NCI-H82 treated with DMSO at 0.1 percent for 48 hours (cell line): ENCODE results near the gene OGFR.
"Not testable (repeated sequence)": the region's sequence is repeated elsewhere in the genome, so short reads cannot be mapped to it uniquely, and the experiment has no call there.

Experiments used
- DNase-seq: peaks from one replicate; lab custom pipeline; 2025; ENCODE audit not compliant: unreplicated experiment; lab: John Stamatoyannopoulos, UW

OGFR gene

DNA sequence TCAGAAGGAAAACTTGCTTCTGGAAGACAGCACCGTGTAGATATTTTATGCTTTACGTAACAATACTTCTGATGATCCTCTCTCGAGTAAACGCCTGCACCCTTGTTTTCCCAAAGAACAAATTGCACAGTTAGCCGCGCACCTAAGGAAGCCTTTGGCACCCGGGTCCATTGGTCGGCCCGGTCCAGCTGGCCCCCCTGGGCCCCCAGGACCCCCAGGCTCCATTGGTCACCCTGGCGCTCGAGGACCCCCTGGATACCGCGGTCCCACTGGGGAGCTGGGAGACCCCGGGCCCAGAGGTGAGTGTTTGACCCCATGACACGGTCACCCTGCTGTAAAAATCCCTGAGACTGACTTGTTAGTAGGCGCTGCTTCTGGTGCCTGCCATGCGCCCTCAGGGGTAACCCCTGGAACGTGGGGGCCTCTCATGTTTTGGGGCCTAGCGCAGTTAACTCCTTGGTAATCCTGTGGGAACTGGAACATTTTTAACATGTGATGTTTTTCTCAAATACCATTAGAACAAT lies 32.4 kb downstream of the OGFR start:
- DNase-seq = no peak

DNA sequence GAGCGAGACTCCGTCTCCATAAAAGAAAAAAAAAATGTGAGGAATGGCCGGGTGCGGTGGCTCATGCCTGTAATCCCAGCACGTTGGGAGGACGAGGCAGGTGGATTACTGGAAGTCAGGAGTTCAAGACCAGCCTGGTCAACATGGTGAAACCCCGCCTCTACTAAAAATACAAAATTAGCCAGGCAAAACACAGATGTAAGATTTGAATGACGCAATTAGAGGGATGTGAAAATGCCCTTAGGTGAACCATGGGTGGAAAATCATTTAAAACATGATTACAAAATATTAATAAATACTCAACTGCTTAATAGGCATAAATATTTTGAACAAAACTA lies 33.1 kb downstream of the OGFR start:
- DNase-seq = no peak

DNA sequence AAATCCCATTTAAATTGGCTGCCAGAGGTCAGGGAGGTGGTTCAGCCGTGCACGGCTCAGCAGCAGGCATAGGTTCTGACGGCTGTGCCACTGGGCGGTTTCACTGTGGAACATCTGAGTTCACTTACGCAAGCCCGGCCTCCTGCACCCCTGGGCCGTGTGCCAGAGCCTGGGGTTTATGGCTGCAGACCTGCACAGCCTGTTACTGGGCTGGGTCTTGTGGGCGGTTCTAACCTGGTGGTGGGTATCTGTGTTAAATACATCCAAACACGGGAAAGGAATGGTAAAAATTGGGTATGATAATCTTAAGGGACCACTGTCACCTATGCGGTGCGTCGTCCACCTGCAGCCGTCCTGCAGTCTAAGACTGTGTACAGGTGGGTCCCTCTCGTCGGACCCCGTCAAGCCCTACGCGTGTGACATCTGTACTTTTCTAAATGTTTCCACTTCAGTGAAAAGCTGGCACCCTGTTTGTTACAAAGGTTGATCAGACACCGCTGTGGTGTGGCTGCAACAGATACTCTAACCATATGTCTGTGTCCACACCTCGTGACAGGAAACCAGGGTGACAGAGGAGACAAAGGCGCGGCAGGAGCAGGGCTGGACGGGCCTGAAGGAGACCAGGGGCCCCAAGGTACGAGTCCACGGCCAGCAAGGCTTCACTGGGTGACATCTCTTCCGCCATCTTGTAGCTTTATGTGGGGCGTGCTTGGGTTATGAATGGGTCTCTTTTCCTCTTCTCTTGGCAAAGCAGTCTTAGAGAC lies 33.7 kb downstream of the OGFR start:
- no peak for DNase-seq

DNA sequence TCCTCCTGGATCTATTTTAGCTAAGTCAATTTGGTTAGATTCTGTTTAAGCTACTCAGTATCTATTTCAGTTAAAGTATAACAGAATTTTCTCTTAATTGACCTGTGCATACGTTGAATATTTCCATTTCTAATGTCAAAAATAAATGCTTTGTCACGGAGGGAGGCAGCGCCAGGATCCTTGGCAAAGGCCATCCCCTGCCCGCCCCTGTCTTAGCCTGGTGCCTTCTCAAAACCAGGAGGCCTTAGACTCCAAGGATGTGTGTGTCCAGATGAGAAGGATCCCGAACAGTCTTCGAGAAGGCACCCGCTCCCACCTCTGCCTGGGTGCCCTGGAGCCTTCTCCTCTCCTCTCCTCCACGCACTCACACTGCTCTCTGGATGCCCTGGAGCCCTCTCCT lies 34.6 kb downstream of the OGFR start:
- DNase-seq = no peak

DNA sequence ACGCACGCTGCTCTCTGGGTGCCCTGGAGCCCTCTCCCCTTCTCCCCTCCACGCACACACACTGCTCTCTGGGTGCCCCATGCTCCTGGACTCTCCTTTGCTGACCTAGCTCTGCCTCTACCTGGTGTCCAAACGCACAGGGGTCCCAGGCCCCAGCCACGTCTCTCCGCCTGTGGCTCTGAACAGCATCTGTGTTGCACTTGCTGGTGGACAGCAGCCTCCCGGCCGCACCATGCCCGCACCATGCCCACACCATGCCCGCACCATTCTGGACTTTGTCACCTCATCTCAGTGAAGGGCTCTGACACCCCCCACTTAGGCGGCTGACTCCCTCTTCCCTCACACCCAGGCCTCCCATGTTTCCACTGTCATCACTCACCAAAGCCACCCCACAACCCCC lies 35.2 kb downstream of the OGFR start:
- no peak for DNase-seq

DNA sequence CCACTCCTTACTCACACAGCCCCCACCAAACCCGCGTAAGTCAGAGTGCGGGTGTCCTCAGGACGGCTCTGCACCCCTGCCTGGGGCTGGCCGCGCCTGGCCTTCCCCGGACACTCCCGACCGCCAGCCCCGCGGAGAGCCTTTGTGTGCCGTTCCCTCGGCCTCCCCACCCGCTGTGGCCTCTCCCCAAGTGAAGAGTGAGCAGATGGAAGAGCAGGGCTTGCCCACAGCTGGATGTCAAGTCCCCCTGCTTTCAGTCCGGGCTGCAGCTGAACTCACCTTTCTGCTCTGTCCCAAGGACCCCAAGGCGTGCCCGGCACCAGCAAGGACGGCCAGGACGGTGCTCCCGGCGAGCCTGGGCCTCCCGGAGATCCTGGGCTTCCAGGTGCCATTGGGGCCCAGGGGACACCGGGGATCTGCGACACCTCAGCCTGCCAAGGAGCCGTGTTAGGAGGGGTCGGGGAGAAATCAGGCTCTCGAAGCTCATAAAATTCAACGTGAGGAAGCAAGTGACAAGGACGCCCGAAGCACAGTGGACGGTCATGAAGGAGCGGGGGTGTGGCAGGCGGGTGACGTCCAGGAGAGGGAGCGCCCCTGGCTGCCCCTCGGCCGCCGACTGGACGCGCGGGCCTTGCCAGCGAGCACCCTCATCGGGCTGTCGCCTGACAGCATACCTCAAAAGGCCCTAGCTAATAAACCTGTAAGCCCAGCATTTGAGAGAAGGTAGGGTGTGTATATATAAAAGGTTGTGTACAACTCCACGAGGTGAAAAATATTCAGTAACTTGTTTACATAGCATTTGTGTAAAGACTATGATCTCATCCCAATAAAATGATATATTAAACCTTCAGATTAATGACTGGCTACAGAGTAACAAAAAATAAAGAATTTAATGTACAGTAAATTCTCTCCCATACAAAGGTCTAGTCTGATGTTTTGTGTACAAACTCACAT lies 35.9 kb downstream of the OGFR start:
- DNase-seq = no peak

DNA sequence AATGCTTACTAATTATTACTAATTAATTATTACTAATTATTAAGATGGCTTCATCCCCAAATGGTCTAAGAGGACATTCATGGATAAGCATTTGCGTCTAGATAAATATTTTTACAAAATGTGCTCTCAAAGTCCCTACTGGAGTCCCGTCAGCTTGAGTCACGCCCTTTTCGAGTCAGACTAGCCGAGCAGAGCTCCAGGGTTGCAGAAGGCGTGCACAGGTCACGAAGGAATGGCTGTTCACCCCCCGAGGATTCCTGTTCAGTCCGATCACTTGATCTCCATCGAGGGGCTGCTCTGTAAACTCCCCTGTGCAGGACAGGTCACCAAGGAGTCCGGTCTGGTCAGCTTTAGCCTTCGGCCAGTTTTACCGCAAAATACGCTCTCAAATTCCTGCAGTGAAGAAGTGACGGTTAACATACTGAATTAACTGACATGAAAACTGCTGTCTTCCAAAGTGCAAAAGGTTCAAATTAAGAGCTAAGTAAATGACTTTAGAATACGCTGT lies 37.1 kb downstream of the OGFR start:
- no peak for DNase-seq

DNA sequence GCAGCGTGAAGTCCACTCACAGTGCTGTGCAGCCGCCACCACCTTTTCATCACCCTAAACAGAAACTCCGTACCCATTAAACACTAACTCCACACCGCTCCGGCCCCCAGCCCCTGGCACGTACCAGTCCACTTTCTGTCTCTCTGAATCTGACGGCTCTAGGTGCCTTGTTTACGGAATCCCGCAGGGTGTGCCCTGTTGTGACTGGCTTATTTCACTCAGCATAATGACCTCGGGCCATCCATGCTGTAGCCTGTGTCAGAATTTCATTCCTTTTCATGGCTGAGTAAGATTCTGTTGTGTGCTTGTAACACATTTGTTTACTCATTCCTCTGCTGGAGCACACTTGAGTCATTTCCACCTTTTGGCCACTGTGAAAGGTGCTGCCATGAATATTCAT lies 39.0 kb downstream of the OGFR start:
- no peak for DNase-seq

DNA sequence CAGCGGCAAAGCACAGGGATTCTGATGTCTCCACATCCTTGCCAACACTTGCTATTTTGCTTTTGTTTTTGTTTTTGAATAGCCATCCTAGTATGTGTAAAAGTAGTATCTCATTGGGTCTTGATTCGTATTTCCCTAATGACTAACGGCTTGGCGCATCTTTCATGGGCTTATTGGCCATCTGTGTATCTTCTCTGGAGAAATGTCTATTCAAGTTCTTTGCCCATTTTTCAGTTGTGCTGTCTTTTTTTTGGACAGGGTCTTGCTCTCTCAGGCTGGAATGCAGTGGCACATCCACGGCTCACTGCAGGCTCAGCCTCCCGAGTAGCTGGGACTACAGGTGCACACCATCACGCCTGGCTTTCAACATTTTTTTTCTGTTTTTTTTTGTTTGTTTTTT lies 39.5 kb downstream of the OGFR start:
- no peak for DNase-seq

DNA sequence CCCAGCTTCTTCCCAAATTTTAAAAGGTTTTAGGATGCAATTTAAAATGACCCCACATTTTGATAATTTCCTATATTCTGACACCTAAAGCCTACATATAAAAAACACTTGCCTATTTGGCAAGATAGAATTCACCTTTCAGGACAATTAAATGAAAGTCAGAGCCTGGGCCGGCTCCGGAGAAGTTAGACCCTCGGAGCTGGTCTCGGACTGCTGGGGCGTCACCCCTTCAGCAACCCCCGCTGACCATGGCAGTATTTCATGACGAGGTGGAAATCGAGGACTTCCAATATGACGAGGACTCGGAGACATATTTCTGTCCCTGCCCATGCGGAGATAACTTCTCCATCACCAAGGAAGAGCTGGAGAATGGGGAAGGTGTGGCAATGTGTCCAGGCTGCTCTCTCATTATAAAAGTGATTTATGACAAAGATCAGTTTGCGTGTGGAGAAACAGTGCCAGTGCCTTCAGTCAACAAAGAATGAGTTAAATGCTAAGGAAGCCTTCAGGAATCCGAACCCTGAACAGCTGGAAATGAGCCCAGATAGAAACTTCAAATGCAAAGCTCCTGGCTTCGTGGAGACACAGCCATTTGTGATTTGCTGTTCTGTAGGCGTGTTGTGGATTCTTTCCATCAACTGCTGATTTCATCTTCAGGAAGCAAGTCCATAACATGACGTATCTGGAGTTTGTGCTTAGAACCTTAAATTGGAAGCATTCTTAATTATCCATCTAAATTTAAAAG lies 41.0 kb downstream of the OGFR start:
- no peak for DNase-seq

DNA sequence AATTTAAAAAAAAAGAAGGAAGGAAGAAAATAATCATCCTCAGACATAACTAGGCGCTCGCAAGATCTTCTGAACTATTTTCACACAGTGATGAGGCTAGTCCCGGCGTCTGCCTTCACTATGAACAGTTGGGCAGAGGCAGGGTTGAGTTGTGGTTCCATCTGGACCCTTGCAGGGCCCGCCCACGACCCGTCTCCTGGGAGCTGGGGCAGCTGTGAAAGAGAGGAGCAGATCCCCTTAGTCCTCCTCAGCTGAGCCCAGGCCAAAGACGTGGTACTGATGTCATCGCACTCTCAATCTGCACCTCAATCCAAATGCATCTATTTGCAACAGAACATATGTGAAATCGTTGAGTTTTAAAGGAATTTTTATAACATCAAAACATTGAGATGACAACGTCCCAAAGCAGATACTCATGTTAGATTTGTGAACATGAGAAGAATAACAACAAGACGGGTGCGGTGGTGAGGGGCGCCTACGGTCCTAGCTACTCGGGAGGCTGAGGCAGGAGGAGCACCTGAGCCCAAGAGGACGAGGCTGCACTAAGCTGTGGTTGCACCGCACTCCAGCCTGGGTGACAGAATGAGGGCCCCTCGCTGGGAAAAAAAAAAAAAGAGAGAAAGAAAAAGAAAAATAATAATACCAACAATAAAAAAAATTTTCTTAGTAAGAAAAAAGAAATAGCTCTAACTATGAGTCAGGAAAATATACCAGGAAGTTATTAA lies 41.7 kb downstream of the OGFR start:
- no peak for DNase-seq

DNA sequence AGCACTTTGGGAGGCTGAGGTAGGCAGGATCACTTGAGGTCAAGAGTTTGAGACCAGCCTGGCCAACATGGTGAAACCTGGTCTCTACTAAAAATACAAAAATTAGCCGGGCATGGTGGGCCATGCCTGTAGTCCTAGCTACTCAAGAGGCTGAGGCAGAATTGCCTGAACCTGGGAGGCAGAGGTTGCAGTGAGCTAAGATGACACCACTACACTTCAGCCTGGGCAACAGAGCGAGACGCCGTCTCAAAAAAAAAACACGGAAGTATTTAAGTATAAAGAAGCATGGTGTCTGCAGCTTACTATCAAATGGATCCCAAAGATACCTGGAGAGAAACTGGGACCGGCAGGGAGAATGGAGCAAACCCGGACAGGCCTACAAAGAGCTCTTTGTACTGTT lies 44.3 kb downstream of the OGFR start:
- DNase-seq = not testable (repeated sequence)

DNA sequence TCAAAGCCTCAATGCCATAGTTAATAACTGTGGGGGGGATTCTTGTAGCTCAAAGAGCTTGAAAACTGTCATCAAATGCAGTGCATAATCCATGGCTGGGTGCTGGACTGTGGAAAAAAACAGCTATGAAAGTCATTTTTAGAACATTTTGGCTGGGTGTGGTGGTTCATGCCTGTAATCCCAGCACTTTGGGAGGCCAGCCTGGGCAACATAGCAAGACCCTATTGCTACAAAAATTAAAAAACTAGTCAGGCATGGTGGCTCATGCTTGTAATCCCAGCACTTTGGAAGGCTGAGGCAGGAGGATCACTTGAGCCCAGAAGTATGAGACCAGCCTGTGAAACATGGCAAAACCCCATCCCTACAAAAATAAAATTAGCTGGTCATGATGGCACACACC lies 44.8 kb downstream of the OGFR start:
- no peak for DNase-seq

DNA sequence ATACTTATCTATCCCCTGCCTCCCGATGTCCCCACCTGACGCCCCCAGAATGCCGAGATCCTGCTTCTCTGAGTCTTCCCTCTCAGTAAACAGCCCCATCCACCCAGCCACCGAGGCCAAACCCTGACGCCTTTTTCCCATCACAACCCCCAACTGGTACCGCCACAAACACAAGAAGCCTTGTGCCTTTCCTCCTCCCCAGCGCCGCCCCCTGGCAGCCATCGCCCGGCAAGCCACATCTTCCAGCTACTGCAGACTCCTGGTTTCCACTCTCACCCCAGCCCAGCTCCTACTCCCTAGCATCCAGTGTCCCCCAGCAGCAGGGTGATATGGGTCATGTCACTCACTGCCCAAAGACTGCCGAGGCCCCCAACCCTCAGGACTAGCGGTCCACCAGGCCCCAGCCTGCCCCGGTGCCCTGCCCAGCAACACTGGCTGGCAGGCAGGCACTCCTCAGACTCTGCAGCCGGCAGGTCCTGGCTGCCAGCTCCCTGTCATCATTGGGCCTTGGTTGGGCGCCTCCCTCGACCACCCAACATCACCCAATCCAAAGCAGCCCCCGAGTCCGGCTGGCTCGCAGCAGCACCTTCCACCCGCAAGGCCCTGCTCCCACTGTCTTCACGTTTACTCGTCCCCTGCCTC lies 45.8 kb downstream of the OGFR start:
- DNase-seq = no peak

DNA sequence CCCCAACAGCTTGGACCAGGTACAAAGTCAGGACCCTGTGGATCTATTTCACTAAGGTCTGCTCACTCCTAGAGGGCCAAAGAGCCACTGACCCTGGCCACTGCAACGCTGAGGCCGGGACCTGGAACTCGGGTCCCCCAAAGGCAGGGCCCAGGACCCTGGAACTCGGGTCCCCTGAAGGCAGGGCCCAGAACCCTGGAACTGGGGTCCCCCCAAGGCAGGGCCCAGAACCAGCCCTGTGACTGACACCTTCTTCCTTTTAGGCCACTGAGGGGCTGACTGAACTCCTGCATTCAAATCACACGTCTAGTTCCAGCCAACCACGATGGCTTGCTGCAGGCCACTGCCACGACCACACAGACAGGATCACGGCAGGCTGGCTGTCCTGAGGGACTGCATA lies 47.6 kb downstream of the OGFR start:
- DNase-seq = no peak

DNA sequence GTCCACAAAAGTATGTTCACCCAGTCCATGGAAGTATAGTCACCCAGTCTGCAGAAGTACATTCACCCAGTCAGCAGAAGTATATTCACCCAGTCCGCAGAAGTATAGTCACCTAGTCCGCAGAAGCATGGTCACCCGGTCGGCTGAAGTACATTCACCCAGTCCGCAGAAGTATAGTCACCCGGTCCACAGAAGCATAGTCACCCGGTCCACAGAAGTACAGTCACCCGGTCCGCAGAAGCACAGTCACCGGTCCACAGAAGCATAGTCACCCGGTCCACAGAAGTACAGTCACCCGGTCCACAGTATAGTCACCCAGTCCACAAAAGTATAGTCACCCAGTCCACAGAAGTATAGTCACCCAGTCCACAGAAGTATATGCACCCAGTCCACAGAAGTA lies 48.2 kb downstream of the OGFR start:
- DNase-seq = no peak

DNA sequence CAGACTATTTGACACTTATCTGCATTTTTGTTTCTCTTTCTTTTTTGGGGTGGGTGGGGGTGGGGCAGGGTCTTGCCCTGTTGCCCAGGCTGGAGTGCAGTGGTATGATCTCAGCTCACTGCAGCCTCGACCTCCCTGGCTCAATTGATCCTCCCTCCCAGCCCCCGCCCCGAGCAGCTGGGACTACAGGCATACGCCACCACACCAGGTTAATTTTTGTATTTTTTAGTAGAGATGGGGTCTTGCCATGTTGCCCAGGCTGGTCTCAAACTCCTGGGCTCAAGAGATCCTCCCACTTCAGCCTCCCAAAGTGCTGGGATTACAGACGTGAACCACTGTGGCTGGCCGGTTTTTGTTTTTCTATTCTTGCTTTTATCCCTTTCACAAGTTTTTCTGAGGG lies 48.7 kb downstream of the OGFR start:
- not testable (repeated sequence) for DNase-seq

DNA sequence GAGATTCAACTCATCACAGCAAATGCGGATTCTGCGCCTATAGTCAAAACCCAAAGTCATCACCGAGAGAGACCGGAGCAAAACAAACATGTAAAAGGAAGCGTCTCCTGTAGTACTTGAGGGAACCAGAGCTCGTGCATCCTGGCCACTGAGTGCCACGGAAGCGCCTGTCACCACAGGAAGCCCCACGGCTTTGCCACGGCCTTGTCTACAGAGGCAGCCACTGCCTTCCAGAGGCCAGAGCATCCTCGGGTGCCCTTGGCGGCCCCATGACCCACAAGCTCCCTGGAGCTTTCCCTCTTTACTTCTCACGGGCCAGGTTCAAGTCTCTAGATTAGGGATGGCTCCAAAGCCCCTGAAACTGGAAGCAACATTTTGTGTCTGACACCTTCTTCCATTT lies 49.5 kb downstream of the OGFR start:
- no peak for DNase-seq

DNA sequence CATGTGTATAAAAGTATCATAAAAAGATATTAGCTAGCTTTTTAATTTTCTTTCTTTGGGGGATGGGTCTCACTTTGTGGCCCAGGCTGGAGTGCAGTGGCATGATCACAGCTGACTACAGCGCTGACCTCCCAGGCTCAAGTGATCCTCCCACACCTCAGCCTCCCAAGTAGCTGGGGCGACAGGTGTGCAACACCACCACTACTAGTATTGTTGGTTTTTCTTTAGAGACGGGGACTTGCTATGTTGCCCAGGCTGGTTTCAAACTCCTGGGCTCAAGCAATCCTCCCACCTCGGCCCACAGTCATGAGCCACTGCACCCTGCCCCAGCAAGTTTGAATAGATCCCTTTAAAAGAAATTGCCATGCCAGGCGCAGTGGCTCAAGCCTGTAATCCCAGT lies 50.5 kb downstream of the OGFR start:
- no peak for DNase-seq

DNA sequence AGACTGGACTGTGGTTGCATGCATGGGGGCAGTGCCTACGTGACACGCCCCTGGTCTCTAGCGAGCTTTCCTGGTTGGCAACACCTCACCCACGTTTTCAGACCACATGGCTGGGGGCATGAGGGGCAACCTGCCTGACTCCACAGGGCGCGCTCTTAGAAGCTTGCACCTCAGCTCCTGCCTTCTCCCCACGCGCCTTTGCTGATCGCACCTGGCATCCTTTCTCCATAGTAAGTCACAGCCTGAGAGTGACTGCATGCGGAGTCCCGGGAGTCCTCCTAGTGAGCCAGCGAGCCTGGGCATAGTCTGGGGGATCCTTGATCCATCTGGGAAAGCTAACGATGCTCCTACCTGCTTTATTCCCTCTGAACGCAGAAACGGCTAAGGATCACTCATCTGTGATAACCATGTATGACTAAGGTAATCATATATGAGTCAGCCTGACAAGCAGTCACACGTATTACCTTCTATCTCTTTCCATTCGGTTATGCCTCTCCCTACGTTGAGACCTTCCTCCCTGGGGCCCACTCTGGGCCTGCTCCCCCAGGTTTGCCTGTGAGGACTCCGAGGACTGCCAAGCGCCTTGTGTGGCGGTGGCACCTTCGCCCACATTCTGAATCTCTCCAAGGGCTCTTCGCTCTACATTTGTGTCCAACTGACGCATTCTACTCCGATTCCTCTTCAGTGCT lies 52.4 kb downstream of the OGFR start:
- no peak for DNase-seq
